BJ (cell line): Measurements from ENCODE around the gene ATP11A. TPM values are rescaled to one million over a fixed set of nuclear protein-coding genes. Genes with fewer than 3 reads are reported as not detected.
A peak's percentile ranks its signal among the peaks of the same experiment; 100 is the strongest.

ENCODE experiments used
- CTCF ChIA-PET: fragments of 350-600 bp; formaldehyde crosslinking; extraction: SDS; loops from one replicate; lab custom pipeline; 2021; ENCODE audit warnings: antibody characterized with exemption, inconsistent platforms; lab: Yijun Ruan, JAX
- POLR2A ChIA-PET: fragments of 300-600 bp; sonication (Branson Sonifier 250); formaldehyde crosslinking; extraction: SDS; loops from one replicate; lab custom pipeline; 2021; ENCODE audit warnings: antibody characterized with exemption; lab: Charles Lee
- DNase-seq: peaks from one replicate; pipeline ENCODE4 v3.0.0-alpha.2; 2011; ENCODE audit warnings: low read depth
- H3K27me3 ChIP-seq: 2 replicates; pipeline ENCODE4 v1.6.0; 2011; ENCODE audit warnings: low read length; ENCODE audit not compliant: control insufficient read depth, insufficient read depth
- H3K36me3 ChIP-seq: 2 replicates; pipeline ENCODE4 v1.5.1; 2011; ENCODE audit warnings: low read length; ENCODE audit not compliant: control insufficient read depth, insufficient read depth
- H3K4me3 ChIP-seq: 2 replicates; pipeline ENCODE4 v1.5.1; 2011; ENCODE audit warnings: low read depth, mild to moderate bottlenecking, control low read depth, low read length
- CTCF ChIP-seq: IDR thresholded peaks from 2 replicates; pipeline ENCODE4 v1.5.1; 2011; ENCODE audit warnings: low read depth, mild to moderate bottlenecking, control low read depth, inconsistent platforms, low read length, moderate library complexity; ENCODE audit not compliant: insufficient read depth
- polyA plus RNA-seq: library from polyadenylated mRNA; depleted of rRNA; stranded (reverse); fragments of >200 nt; gene quantifications from 2 replicates; pipeline ENCODE4 v1.2.3, GENCODE V29; 2011

ATP11A gene
- polyA plus RNA-seq, 1 experiment, result 1.9 TPM

GRCh38 chr13:112696001-112696868 is 6.4 kb downstream of the ATP11A start:
- ChIA-PET POLR2A (no interaction called here), CTCF (no interaction called here)
- Histone ChIP-seq H3K4me3 (no peak overlapping the region), H3K36me3 (peaks cover 1% of the 10 kb centered on the region; the same call in 1 of the 2 replicates), H3K27me3 (no peaks in the 10 kb centered on the region)
- no peak for DNase-seq
- no peak for TF ChIP-seq CTCF

GRCh38 chr13:112696869-112697465 is 7.1 kb downstream of the ATP11A start:
- Histone ChIP-seq H3K36me3 (peaks cover 1% of the 10 kb centered on the region; the same call in 1 of the 2 replicates), H3K4me3 (no peak overlapping the region), H3K27me3 (no peaks in the 10 kb centered on the region)
- no peak for DNase-seq
- POLR2A ChIA-PET, result no interaction called here
- TF ChIP-seq CTCF, result no peak
- CTCF ChIA-PET, result no interaction called here

- H3K27me3 ChIP-seq, result no peaks in the 10 kb centered on the region
- POLR2A ChIA-PET, result no interaction called here
- peaks cover 1% of the 10 kb centered on the region; the same call in 1 of the 2 replicates for H3K36me3 ChIP-seq
- DNase-seq, result peak; percentile 25
- H3K4me3 ChIP-seq, result no peak overlapping the region
- TF ChIP-seq CTCF, result no peak
- CTCF ChIA-PET, result interaction anchor here (0.6 kb wide), 2 partner anchors 11 to 28 kb away, joined by 3 read pairs; no protein-coding TSS in a partner anchor
These were observed 8.2 kb downstream of the ATP11A start for GRCh38 chr13:112697756-112698655.

- no peaks in the 10 kb centered on the region for H3K27me3 ChIP-seq
- TF ChIP-seq CTCF, result no peak
- POLR2A ChIA-PET, result no interaction called here
- CTCF ChIA-PET, result no interaction called here
- no peak overlapping the region for H3K4me3 ChIP-seq
- no peak for DNase-seq
- H3K36me3 ChIP-seq, result peaks cover 1% of the 10 kb centered on the region; the same call in 1 of the 2 replicates
These were observed 9.6 kb downstream of the ATP11A start for GRCh38 chr13:112699322-112699918.
